HepG2 (cell line): ENCODE measurements around the gene PIK3C3. TPM values are rescaled to one million over a fixed set of nuclear protein-coding genes. Genes with fewer than 3 reads are reported as not detected.
A peak's percentile ranks its signal among the peaks of the same experiment; 100 is the strongest.

ENCODE experiments used
- ATAC-seq: fragments of 200-7000 bp; cut with Tn5 transposase; 3 replicates; pipeline ENCODE4 v1.9.1; 2020; ENCODE audit warnings: mild to moderate bottlenecking, moderate library complexity
- BruUV-seq: library from RNA; stranded (reverse); fragments of 400-500 nt; replicated peaks from 2 replicates; lab custom pipeline; 2021; lab: Mats Ljungman, UMichigan
- CTCF ChIA-PET: fragments of 300-600 bp; formaldehyde crosslinking; extraction: SDS; loops from one replicate; lab custom pipeline; 2021; ENCODE audit warnings: low total read pairs, inconsistent platforms, low intra/inter-chr PET ratio; lab: Yijun Ruan, JAX
- POLR2A ChIA-PET: fragments of 350-600 bp; sonication (Branson Sonifier 250); formaldehyde crosslinking; loops from one replicate; lab custom pipeline; 2020; ENCODE audit warnings: antibody characterized with exemption, inconsistent platforms; lab: Yijun Ruan, JAX
- DNase-seq: peaks from one replicate; pipeline ENCODE4 v3.0.0-alpha.2; 2015; ENCODE audit warnings: low spot score
- FAIRE-seq: peaks from 3 replicates; lab custom pipeline; 2011; peaks lifted over from hg19 to GRCh38; lab: Jason Lieb, UNC
- H2AFZ ChIP-seq: one replicate; pipeline ENCODE4 v1.6.1; 2011; ENCODE audit warnings: low read length, inconsistent platforms
- H3K27ac ChIP-seq: fragments of 300-600 bp; 3 replicates; pipeline ENCODE4 v1.8.0; 2011; ENCODE audit warnings: mixed run types, mild to moderate bottlenecking, mixed read lengths, low read length, inconsistent platforms; ENCODE audit not compliant: insufficient read depth; ENCODE audit errors: extremely low read length
- H3K27me3 ChIP-seq, 2 experiments: fragments of 200-600 bp in 1 of 2; 2 replicates in 1 of 2; 3 replicates in 1 of 2; pipeline versions ENCODE4 v1.6.0 to v1.8.0; 2011; ENCODE audit warnings: low read length in 2 of 2, mild to moderate bottlenecking in 2 of 2, moderate library complexity in 2 of 2, inconsistent platforms in 1 of 2; ENCODE audit not compliant: insufficient read depth in 2 of 2, control insufficient read depth in 1 of 2
- H3K36me3 ChIP-seq, 2 experiments: fragments of 200-600 bp in 1 of 2; replicated peaks in 1 of 2; 2 replicates in 1 of 2; 3 replicates in 1 of 2; pipeline versions ENCODE4 v1.5.1 to v1.8.0; 2011; ENCODE audit warnings: low read length in 2 of 2, inconsistent platforms in 1 of 2; ENCODE audit not compliant: insufficient read depth in 2 of 2, control insufficient read depth in 1 of 2
- H3K4me1 ChIP-seq: 2 replicates; pipeline ENCODE4 v1.5.1; 2012; ENCODE audit warnings: low read length, inconsistent platforms; ENCODE audit not compliant: insufficient read depth
- H3K4me2 ChIP-seq: 2 replicates; pipeline ENCODE4 v1.6.0; 2011; ENCODE audit warnings: low read depth, low read length, inconsistent platforms
- H3K4me3 ChIP-seq, 3 experiments: fragments of 200-600 bp in 1 of 3; sonication (generic), shearing (Covaris generic) in 1 of 3; replicated peaks in 1 of 3; 2 replicates each; pipeline ENCODE4 v1.5.1; 2011 to 2016; ENCODE audit warnings: low read length in 3 of 3, inconsistent platforms in 2 of 3, low read depth in 2 of 3, mild to moderate bottlenecking in 2 of 3, control low read depth in 1 of 3, mixed read lengths in 1 of 3; ENCODE audit not compliant: insufficient read depth in 1 of 3
- H3K79me2 ChIP-seq: one replicate; pipeline ENCODE4 v1.6.1; 2011; ENCODE audit warnings: low read length, inconsistent platforms; ENCODE audit not compliant: insufficient read depth
- H3K9ac ChIP-seq: 2 replicates; pipeline ENCODE4 v1.6.0; 2011; ENCODE audit warnings: mild to moderate bottlenecking, low read depth, low read length, inconsistent platforms; ENCODE audit not compliant: insufficient read depth
- H3K9me3 ChIP-seq: 2 replicates; pipeline ENCODE4 v1.5.1; 2012; ENCODE audit warnings: mild to moderate bottlenecking, low read length
- H4K20me1 ChIP-seq: 2 replicates; pipeline ENCODE4 v1.6.0; 2011; ENCODE audit warnings: inconsistent platforms, mild to moderate bottlenecking, low read length, moderate library complexity; ENCODE audit not compliant: insufficient read depth
- BRCA1 ChIP-seq: sonication (generic); formaldehyde crosslinking; IDR thresholded peaks from 2 replicates; pipeline ENCODE4 v1.4.0; 2020; ENCODE audit warnings: missing genetic modification reagents
- DR1 ChIP-seq: sonication (generic); formaldehyde crosslinking; IDR thresholded peaks from 2 replicates; pipeline ENCODE4 v1.8.0; 2021; ENCODE audit warnings: mild to moderate bottlenecking, missing genetic modification reagents, inconsistent platforms
- EP300 ChIP-seq, 3 experiments: sonication (generic) in 1 of 3; formaldehyde crosslinking in 1 of 3; IDR thresholded peaks; 2 replicates each; pipeline versions ENCODE4 v1.5.1 to v1.6.1; 2011 to 2020; ENCODE audit warnings: low read depth in 2 of 3, low read length in 2 of 3, borderline replicate concordance in 1 of 3, improper control_type of control experiment in 1 of 3, mild to moderate bottlenecking in 1 of 3, missing genetic modification reagents in 1 of 3, moderate library complexity in 1 of 3
- FOXP1 ChIP-seq, 2 experiments: fragments of 450-650 bp in 1 of 2; IDR thresholded peaks; 2 replicates each; pipeline ENCODE4 v1.6.1; 2017 to 2018; ENCODE audit warnings: antibody characterized with exemption in 1 of 2
- HMG20A ChIP-seq: IDR thresholded peaks from 2 replicates; pipeline ENCODE4 v1.6.1; 2016; ENCODE audit warnings: borderline replicate concordance
- HOXA5 ChIP-seq: sonication (generic); formaldehyde crosslinking; IDR thresholded peaks from 2 replicates; pipeline ENCODE4 v1.4.0; 2020; ENCODE audit warnings: missing genetic modification reagents
- KMT2B ChIP-seq: IDR thresholded peaks from 2 replicates; pipeline ENCODE4 v1.6.1; 2016; ENCODE audit warnings: missing genetic modification reagents, missing compliant biosample characterization
- MAFF ChIP-seq: IDR thresholded peaks from 2 replicates; pipeline ENCODE4 v1.6.1; 2011; ENCODE audit warnings: low read depth, low read length, improper control_type of control experiment
- NAIF1 ChIP-seq: sonication (generic); formaldehyde crosslinking; IDR thresholded peaks from 2 replicates; pipeline ENCODE4 v1.5.0; 2020; ENCODE audit warnings: mild to moderate bottlenecking, missing genetic modification reagents, borderline replicate concordance
- NFE2L1 ChIP-seq: sonication (generic); formaldehyde crosslinking; IDR thresholded peaks from 2 replicates; pipeline ENCODE4 v1.4.0; 2020; ENCODE audit warnings: missing genetic modification reagents, mild to moderate bottlenecking, borderline replicate concordance
- SRF ChIP-seq: IDR thresholded peaks from 2 replicates; pipeline ENCODE4 v1.6.1; 2011; ENCODE audit warnings: mild to moderate bottlenecking, low read depth, low read length, moderate library complexity
- ZNF431 ChIP-seq: sonication (generic); formaldehyde crosslinking; IDR thresholded peaks from 2 replicates; pipeline ENCODE4 v1.9.0; 2022; ENCODE audit warnings: missing genetic modification reagents, low read depth, mild to moderate bottlenecking, borderline replicate concordance
- ZNF563 ChIP-seq: sonication (generic); formaldehyde crosslinking; IDR thresholded peaks from 2 replicates; pipeline ENCODE4 v1.8.0; 2022; ENCODE audit warnings: mild to moderate bottlenecking, moderate library complexity, missing genetic modification reagents
- ZNF605 ChIP-seq: sonication (generic); formaldehyde crosslinking; IDR thresholded peaks from 2 replicates; pipeline ENCODE4 v1.8.0; 2022; ENCODE audit warnings: mild to moderate bottlenecking, missing genetic modification reagents
- ZNF776 ChIP-seq: sonication (generic); formaldehyde crosslinking; IDR thresholded peaks from 2 replicates; pipeline ENCODE4 v1.4.0; 2020; ENCODE audit warnings: mild to moderate bottlenecking, missing genetic modification reagents
- WGBS: methylation state at CpG from one replicate; pipeline ENCODE4 v1.1.6; 2017; ENCODE audit warnings: low lambda C conversion rate; 5-methylcytosine and 5-hydroxymethylcytosine counted together
- in situ Hi-C: cut with HindIII; loops from 2 replicates; pipeline ENCODE4 v1.10.0; 2017; ENCODE audit warnings: low pct_unique_long_range_greater_than_20kb; ENCODE audit not compliant: extremely low pct_ligation_motif_present
- intact Hi-C: fragments of 100-400 bp; cut with micrococcal nuclease; formaldehyde crosslinking; loops from one replicate; pipeline ENCODE4 v1.10.0; 2022; ENCODE audit not compliant: unreplicated experiment
- polyA plus RNA-seq, 8 experiments: library from polyadenylated mRNA; depleted of rRNA in 3 of 8; stranded (reverse) in 7 of 8; unstranded in 1 of 8; fragments of >200 nt; fragmentation: Illumina TruSeq in 4 of 8; extraction: Trizol in 4 of 8; gene quantifications; 2 replicates each; pipeline versions ENCODE4 v1.2.1 to v1.2.3, GENCODE V29; 2011 to 2016; ENCODE audit warnings: low read depth in 4 of 8, missing spikeins in 1 of 8, mixed read lengths in 1 of 8; ENCODE audit not compliant: insufficient read depth in 1 of 8
- total RNA-seq, 5 experiments: library from RNA; depleted of rRNA; stranded (reverse); fragments of >200 nt; fragmentation: Illumina TruSeq; extraction: Trizol; gene quantifications; 2 replicates each; pipeline ENCODE4 v1.2.3, GENCODE V29; 2016; ENCODE audit warnings: low read depth in 1 of 5
- TF ChIP-seq, protein P1 (sequence below): sonication (generic); formaldehyde crosslinking; IDR thresholded peaks from 2 replicates; pipeline ENCODE4 v1.4.0; 2020; ENCODE audit warnings: missing genetic modification reagents
- TF ChIP-seq, protein P2 (sequence below): sonication (generic); formaldehyde crosslinking; IDR thresholded peaks from 2 replicates; pipeline ENCODE4 v1.4.0; 2020; ENCODE audit warnings: mild to moderate bottlenecking, missing genetic modification reagents, borderline replicate concordance
- TF ChIP-seq, protein P3 (sequence below): sonication (generic); formaldehyde crosslinking; IDR thresholded peaks from 2 replicates; pipeline ENCODE4 v1.4.0; 2020; ENCODE audit warnings: mild to moderate bottlenecking, low read depth, missing genetic modification reagents

Gene PIK3C3
- total and polyA plus RNA-seq, 2 of the 13 experiments (the other 11 are each of a cell fraction or from before 2014, with no cell fraction given): 42.8 to 46.4 TPM

DNA sequence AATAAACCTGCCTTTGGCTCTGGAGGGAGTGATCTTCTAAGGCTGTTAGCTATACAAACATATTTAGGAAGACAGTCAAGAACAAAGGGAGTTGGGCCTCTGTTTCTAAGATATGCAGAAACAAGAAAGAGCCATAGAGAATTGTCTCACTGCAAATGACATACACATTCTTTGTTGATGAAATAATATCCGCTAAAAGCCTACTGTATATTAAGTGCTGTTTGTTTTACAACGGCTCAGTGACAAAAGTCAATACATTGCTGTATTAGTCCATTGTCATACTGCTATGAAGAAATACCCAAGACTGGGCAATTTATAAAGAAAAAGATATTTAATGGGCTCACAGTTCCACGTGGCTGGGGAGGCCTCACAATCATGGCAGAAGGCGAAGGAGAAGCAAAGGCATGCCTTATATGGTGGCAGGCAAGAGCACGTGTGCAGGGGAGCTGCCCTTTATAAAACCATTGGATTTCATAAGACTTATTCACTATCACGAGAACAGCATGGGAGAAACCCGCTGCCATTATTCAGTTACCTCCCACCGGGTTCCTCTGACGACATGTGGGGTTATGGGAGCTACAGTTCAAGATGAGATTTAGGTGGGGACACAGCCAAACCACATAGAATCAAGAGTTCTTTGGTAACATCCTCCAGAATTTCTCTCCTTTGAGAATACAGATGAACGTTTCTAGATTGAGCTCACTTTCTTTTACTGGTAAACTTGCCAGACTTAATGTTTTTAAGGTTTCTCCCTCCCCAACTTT lies 157.8 kb downstream of the PIK3C3 start:
- peak overlapping the region; percentile 47 for H3K27ac ChIP-seq
- H3K4me1 ChIP-seq: peaks cover 26% of the 10 kb centered on the region
- ATAC-seq (peak; percentile 76), FAIRE-seq (no peak), DNase-seq (peak; percentile 82)
- H3K4me3 ChIP-seq: no peak overlapping the region
- peak overlapping the region; percentile 11; the same call in 1 of the 2 replicates for H3K9ac ChIP-seq
- H2AFZ ChIP-seq: no peak overlapping the region
- H3K36me3 ChIP-seq: no peaks in the 10 kb centered on the region
- no peaks in the 10 kb centered on the region for H4K20me1 ChIP-seq
- H3K27me3 ChIP-seq: no peaks in the 10 kb centered on the region
- no peaks in the 10 kb centered on the region for H3K79me2 ChIP-seq
- WGBS: 51% methylated on average over 10 of the region's 10 CpGs
- in situ Hi-C loops (loop anchor here (10.0 to 25.0 kb wide), 2 partner anchors 162 to 1149 kb away; no protein-coding TSS in a partner anchor), intact Hi-C loops (loop anchor here (1.0 to 10.0 kb wide), 7 partner anchors 56 to 1472 kb away; no protein-coding TSS in a partner anchor)
- POLR2A ChIA-PET: interaction anchor here (0.8 to 2.4 kb wide), 7 partner anchors 10 to 227 kb away, joined by 3 to 7 read pairs (median 5); no protein-coding TSS in a partner anchor
- H3K4me2 ChIP-seq: peak overlapping the region; percentile 75
- H3K9me3 ChIP-seq: no peaks in the 10 kb centered on the region
- CTCF ChIA-PET: interaction anchor here (1.4 kb wide), 1 partner anchor 186 kb away, joined by 5 read pairs; no protein-coding TSS in a partner anchor
- BruUV-seq: TSS peak; percentile 91
- no peak for TF ChIP-seq HOXA5 (CRISPR knock-in tag)
- TF ChIP-seq ZNF605 (CRISPR knock-in tag): no peak
- TF ChIP-seq DR1 (CRISPR knock-in tag): no peak
- TF ChIP-seq, protein P1, sequence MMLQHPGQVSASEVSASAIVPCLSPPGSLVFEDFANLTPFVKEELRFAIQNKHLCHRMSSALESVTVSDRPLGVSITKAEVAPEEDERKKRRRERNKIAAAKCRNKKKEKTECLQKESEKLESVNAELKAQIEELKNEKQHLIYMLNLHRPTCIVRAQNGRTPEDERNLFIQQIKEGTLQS (CRISPR knock-in tag): peak; percentile 65; the same call in 1 of the 2 replicates
- TF ChIP-seq BRCA1 (CRISPR knock-in tag): no peak
- TF ChIP-seq ZNF431 (CRISPR knock-in tag): no peak
- no peak for TF ChIP-seq MAFF
- no peak for TF ChIP-seq ZNF776 (CRISPR knock-in tag)
- no peak for TF ChIP-seq NFE2L1 (CRISPR knock-in tag)
- TF ChIP-seq EP300 (IDR thresholded peaks at IDR 0.05; ENCODE audit: low read depth in 2 of 2, low read length in 2 of 2): peak in 1 of 2 experiments; percentile 75; a peak in 2 of 4 replicates
- TF ChIP-seq EP300 (CRISPR knock-in tag; IDR thresholded peaks at IDR 0.05; ENCODE audit: borderline replicate concordance): peak; percentile 73
- TF ChIP-seq, protein P2, sequence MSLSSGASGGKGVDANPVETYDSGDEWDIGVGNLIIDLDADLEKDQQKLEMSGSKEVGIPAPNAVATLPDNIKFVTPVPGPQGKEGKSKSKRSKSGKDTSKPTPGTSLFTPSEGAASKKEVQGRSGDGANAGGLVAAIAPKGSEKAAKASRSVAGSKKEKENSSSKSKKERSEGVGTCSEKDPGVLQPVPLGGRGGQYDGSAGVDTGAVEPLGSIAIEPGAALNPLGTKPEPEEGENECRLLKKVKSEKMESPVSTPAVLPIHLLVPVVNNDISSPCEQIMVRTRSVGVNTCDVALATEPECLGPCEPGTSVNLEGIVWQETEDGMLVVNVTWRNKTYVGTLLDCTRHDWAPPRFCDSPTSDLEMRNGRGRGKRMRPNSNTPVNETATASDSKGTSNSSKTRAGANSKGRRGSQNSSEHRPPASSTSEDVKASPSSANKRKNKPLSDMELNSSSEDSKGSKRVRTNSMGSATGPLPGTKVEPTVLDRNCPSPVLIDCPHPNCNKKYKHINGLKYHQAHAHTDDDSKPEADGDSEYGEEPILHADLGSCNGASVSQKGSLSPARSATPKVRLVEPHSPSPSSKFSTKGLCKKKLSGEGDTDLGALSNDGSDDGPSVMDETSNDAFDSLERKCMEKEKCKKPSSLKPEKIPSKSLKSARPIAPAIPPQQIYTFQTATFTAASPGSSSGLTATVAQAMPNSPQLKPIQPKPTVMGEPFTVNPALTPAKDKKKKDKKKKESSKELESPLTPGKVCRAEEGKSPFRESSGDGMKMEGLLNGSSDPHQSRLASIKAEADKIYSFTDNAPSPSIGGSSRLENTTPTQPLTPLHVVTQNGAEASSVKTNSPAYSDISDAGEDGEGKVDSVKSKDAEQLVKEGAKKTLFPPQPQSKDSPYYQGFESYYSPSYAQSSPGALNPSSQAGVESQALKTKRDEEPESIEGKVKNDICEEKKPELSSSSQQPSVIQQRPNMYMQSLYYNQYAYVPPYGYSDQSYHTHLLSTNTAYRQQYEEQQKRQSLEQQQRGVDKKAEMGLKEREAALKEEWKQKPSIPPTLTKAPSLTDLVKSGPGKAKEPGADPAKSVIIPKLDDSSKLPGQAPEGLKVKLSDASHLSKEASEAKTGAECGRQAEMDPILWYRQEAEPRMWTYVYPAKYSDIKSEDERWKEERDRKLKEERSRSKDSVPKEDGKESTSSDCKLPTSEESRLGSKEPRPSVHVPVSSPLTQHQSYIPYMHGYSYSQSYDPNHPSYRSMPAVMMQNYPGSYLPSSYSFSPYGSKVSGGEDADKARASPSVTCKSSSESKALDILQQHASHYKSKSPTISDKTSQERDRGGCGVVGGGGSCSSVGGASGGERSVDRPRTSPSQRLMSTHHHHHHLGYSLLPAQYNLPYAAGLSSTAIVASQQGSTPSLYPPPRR (CRISPR knock-in tag): no peak
- TF ChIP-seq HMG20A (CRISPR knock-in tag): peak; percentile 83; the same call in 1 of the 2 replicates
- TF ChIP-seq SRF: peak; percentile 65; the same call in 1 of the 2 replicates
- TF ChIP-seq KMT2B: no peak
- TF ChIP-seq ZNF563 (CRISPR knock-in tag): no peak
- no peak for TF ChIP-seq NAIF1 (CRISPR knock-in tag)
- no peak for TF ChIP-seq FOXP1 (IDR thresholded peaks at IDR 0.05)
- TF ChIP-seq FOXP1 (CRISPR knock-in tag; IDR thresholded peaks at IDR 0.05): peak; percentile 54
- TF ChIP-seq, protein P3, sequence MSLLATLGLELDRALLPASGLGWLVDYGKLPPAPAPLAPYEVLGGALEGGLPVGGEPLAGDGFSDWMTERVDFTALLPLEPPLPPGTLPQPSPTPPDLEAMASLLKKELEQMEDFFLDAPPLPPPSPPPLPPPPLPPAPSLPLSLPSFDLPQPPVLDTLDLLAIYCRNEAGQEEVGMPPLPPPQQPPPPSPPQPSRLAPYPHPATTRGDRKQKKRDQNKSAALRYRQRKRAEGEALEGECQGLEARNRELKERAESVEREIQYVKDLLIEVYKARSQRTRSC (CRISPR knock-in tag): no peak
